MCF 10A (cell line): Measurements from ENCODE around the gene GPC5. TPM values are rescaled to one million over a fixed set of nuclear protein-coding genes. Genes with fewer than 3 reads are reported as not detected.

Source experiments
- BruUV-seq: library from RNA; stranded (reverse); fragments of 400-500 nt; replicated peaks from 2 replicates; lab custom pipeline; 2021; lab: Mats Ljungman, UMichigan
- CTCF ChIA-PET: fragments of 300-600 bp; sonication (Branson Sonifier 250); formaldehyde crosslinking; extraction: SDS; loops from one replicate; lab custom pipeline; 2021; ENCODE audit warnings: antibody characterized with exemption, inconsistent platforms; lab: Yijun Ruan, JAX
- POLR2A ChIA-PET: fragments of 300-600, 350-650 bp; sonication (Branson Sonifier 250); formaldehyde crosslinking; extraction: SDS; loops from one replicate; lab custom pipeline; 2020; ENCODE audit warnings: antibody characterized with exemption, inconsistent platforms; lab: Yijun Ruan, JAX
- DNase-seq: peaks from one replicate; pipeline ENCODE4 v3.0.0-alpha.2; 2018; ENCODE audit not compliant: unreplicated experiment
- H3K27ac Mint-ChIP-seq: one replicate; pipeline ENCODE4 v1.8.0; 2022; ENCODE audit warnings: mild to moderate bottlenecking, low read depth, mixed read lengths; ENCODE audit not compliant: unreplicated experiment
- H3K27me3 Mint-ChIP-seq: one replicate; pipeline ENCODE4 v1.8.0; 2022; ENCODE audit warnings: mixed read lengths; ENCODE audit not compliant: insufficient read depth, unreplicated experiment
- H3K36me3 Mint-ChIP-seq: one replicate; pipeline ENCODE4 v1.8.0; 2022; ENCODE audit warnings: mild to moderate bottlenecking, moderate library complexity, mixed read lengths; ENCODE audit not compliant: insufficient read depth, unreplicated experiment
- H3K4me1 Mint-ChIP-seq: one replicate; pipeline ENCODE4 v1.8.0; 2022; ENCODE audit warnings: mixed read lengths; ENCODE audit not compliant: insufficient read depth, unreplicated experiment
- H3K4me3 Mint-ChIP-seq: one replicate; pipeline ENCODE4 v1.8.0; 2022; ENCODE audit warnings: mild to moderate bottlenecking, moderate library complexity, mixed read lengths; ENCODE audit not compliant: unreplicated experiment
- H3K9me3 Mint-ChIP-seq: one replicate; pipeline ENCODE4 v1.8.0; 2022; ENCODE audit warnings: mixed read lengths; ENCODE audit not compliant: unreplicated experiment
- CTCF ChIP-seq: fragments of 200-600 bp; IDR thresholded peaks from one replicate; pipeline ENCODE4 v1.8.0; 2022; ENCODE audit warnings: antibody characterized with exemption, mild to moderate bottlenecking; ENCODE audit not compliant: unreplicated experiment
- intact Hi-C: fragments of 100-400 bp; cut with micrococcal nuclease; formaldehyde crosslinking; loops from 2 replicates; pipeline ENCODE4 v1.14.1; 2022
- total RNA-seq: library from RNA; stranded (reverse); gene quantifications from 2 replicates; pipeline ENCODE4 v1.2.3, GENCODE V29; 2022

The GPC5 gene
- total RNA-seq, 1 experiment from 2014 or later, result not detected

- Mint-ChIP-seq H3K27me3 (no peaks in the 10 kb centered on the region), H3K27ac (no peak overlapping the region), H3K4me3 (no peak overlapping the region), H3K4me1 (peaks cover 25% of the 10 kb centered on the region), H3K9me3 (no peaks in the 10 kb centered on the region), H3K36me3 (peaks cover 81% of the 10 kb centered on the region)
- intact Hi-C loops, result no loop called here
- no peak for TF ChIP-seq CTCF
- no TSS peak for BruUV-seq
- DNase-seq, result no peak
- ChIA-PET POLR2A (no interaction called here), CTCF (interaction anchor here (1.1 kb wide), 1 partner anchor 26 kb away, joined by 4 read pairs; no protein-coding TSS in a partner anchor)
These were observed 43.2 kb upstream of the GPC5 start for GRCh38 chr13:91355099-91355825.

GRCh38 chr13:91355826-91356710 lies 42.4 kb upstream of the GPC5 start:
- no peak for TF ChIP-seq CTCF
- ChIA-PET POLR2A (no interaction called here), CTCF (interaction anchor here (1.1 kb wide), 1 partner anchor 25 kb away, joined by 4 read pairs; no protein-coding TSS in a partner anchor)
- no TSS peak for BruUV-seq
- DNase-seq, result no peak
- H3K9me3 Mint-ChIP-seq, result no peaks in the 10 kb centered on the region
- no peak overlapping the region for H3K4me3 Mint-ChIP-seq
- peaks cover 17% of the 10 kb centered on the region for H3K4me1 Mint-ChIP-seq
- intact Hi-C loops, result no loop called here
- H3K27ac Mint-ChIP-seq, result no peak overlapping the region
- H3K27me3 Mint-ChIP-seq, result no peaks in the 10 kb centered on the region
- peaks cover 79% of the 10 kb centered on the region for H3K36me3 Mint-ChIP-seq

GRCh38 chr13:91356919-91357612 lies 41.4 kb upstream of the GPC5 start:
- ChIA-PET POLR2A (no interaction called here), CTCF (no interaction called here)
- intact Hi-C loops, result no loop called here
- Mint-ChIP-seq H3K36me3 (peaks cover 70% of the 10 kb centered on the region), H3K27ac (no peak overlapping the region), H3K27me3 (no peaks in the 10 kb centered on the region), H3K4me1 (peaks cover 13% of the 10 kb centered on the region), H3K4me3 (no peak overlapping the region), H3K9me3 (no peaks in the 10 kb centered on the region)
- no peak for TF ChIP-seq CTCF
- DNase-seq, result no peak
- BruUV-seq, result no TSS peak
